SIG-M5 (cell line): Measurements from ENCODE around the gene GABARAP.

ENCODE experiments used
- DNase-seq: peaks from one replicate; lab custom pipeline; 2025; lab: John Stamatoyannopoulos, UW

GABARAP gene

DNA sequence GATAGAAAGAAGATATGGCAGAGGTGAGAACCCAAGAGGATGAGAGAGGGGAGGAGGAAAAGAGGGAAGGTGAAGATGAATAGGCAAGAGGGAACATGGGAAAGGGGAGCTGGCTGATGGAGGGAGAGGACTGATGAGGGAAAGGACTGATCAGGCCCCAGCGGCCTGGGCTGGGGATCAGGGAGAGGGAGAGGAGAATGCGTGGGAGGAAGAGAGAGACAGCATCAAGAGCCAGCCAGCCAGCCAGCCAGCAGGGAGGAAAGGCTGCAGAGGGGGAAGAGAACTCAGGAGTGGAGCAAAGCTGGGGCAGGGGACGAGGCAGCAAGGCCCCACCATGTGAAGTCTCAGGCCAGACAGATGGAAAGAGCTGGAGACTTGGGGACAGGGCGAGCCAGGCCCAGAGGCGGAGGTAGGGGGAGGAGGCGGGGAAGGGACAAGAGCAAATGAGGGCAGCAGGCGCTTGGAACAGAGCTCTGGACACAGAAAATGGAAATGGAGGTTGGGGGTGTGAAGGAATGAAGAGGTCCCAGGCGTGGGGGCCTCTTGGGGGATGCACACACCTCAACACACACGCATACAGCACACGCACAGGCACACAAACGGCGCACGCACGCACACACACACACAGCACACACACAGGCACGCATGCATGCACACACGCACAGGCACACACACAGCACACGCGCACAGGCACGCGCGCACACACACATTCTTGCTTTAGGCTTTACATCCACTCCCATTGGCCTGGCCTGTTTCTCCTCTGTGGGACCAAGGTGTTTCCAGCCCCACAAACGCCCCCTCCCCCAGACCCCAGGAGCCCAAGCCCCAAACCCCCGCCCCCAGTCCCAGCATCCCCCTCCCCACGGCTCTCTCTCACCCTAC, 34.9 kb downstream of the GABARAP start:
- DNase-seq = no peak

DNA sequence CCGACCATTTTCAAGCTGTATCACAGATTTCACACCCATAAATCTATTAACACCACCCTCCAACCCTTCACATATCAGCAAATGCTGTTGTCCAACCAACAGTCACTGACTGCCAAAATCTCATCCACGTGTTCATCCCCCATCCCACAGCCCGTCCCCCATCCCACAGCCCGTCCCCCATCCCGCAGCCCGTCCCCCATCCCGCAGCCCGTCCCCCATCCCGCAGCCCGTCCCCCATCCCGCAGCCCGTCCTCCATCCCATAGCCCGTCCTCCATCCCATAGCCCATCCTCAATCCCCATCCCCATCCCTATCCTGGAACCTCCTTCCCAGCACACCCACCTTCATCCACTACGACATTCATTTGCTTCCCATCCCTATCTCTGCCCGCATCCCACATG, 36.7 kb downstream of the GABARAP start:
- DNase-seq = no peak

DNA sequence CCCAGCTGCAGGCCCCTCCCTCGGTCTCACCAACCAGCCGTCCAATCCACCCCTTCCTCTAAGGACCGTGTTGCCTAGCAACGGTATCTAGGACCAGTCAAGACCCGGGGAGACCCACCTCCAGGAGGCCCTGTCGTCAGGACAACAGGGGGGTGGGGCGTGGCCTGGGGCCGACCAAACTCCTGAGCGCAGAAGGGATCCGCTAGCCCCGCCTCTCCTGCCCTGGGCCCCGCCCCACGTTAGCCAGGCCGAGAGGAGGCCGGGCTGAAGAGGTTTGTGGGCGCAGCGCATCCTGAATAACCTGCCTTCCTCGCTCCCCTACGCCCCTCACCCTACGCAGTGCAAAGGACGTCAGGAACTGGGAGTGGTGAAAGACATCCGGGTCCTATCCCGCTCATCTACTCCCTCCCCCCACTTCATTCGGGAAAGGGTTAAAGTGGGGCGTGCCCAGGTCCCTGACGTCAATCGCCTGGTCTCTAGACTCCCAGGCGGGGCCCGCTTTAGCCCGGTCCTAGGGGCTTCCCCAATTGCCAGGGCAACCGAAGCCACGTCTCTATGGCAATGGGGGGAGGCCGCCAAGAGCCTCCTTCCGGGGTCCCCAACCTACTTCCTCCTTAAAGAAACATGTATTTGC, 37.3 kb downstream of the GABARAP start:
- no peak for DNase-seq

DNA sequence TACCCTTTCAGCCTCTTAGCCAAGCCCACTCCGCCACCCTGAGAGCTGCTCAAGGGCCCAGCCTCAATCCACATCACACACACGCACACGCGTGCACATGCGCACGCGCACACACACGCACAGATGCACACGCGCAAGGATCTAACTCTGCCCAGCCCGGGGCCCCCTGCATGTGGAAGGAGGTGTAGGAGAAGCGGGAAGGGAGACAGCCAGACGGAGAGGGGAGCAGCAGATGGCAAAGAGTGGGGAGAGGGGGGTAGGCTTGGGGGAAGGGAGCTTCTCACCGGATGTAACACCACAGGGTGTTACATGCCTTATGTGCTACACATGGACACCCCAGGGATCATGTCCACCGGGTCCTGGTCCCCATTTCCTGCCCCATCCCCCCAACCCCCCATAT, 37.9 kb downstream of the GABARAP start:
- no peak for DNase-seq

DNA sequence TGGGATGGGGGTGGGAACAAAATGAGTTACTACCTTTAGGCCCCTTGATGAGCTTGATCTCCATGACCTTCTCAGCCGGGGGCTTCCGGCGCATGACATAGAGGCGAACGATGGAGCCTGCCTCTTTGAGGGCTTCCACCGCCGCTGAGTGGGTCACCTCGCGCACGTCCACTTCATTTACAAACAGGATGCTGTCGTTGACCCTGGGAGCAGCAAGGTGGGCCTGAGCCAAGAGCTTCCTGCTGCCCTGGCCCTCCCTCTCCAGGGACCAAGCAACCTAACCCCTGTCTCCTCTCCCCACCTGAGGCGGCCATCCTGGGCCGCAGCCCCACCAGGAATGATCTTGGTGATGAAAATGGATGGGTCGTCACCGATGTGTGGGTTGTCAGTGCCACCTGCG, 38.9 kb downstream of the GABARAP start:
- DNase-seq = no peak

DNA sequence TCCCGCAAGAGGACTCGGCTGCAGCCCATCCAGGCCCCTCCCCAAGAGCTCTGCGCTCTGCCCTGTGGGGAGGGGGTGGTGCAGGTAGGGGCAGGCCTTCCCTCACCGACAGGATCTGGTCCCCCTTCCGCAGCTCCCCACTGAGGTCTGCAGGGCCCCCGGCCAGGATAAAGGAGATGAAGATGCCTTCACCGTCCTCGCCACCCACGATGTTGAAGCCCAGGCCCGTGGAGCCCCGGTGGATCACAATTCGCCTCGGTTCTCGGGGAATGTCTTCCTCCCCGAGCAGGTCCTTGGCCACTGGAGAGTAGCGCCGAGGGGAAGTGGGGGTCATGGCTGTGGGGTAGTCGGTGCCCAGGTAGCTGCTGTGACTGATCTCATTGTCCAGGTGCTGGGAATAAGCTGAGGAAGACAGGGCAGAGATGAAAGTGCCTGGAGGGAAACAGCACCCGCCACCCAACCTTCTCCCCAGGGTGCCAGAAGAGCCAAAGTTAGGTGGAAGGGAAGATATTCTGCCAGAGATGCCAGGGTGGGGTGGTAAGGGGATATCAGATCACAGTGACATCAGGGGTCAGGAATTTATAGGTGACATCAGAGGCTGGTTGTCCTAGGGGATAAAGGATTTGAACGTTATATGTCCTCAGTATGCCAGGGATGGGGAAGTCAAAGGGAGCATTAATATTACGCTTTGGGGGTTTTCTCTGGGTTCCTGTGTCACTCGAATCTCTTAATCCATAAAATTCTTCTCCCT, 45.4 kb downstream of the GABARAP start:
- no peak for DNase-seq

DNA sequence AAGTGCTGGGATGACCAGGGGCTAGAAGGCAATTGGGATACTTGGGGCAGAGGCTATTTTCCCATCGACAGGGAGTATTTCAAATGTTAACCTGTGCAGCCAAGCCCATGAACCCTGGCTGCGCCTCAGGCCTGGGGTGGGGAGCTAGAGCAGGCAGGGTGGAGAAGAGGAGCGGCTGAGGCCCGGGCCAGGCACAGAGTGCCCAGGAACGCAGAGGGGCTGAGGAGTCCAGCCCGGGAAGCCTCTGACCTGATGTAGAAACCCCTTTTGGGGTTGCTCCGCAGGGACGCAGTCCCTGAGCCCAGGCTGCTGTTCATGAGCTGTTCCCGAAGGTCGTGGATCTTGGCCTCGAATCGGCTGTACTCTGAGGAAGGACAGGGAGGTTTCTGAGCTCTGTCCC, 46.3 kb downstream of the GABARAP start:
- DNase-seq = no peak

DNA sequence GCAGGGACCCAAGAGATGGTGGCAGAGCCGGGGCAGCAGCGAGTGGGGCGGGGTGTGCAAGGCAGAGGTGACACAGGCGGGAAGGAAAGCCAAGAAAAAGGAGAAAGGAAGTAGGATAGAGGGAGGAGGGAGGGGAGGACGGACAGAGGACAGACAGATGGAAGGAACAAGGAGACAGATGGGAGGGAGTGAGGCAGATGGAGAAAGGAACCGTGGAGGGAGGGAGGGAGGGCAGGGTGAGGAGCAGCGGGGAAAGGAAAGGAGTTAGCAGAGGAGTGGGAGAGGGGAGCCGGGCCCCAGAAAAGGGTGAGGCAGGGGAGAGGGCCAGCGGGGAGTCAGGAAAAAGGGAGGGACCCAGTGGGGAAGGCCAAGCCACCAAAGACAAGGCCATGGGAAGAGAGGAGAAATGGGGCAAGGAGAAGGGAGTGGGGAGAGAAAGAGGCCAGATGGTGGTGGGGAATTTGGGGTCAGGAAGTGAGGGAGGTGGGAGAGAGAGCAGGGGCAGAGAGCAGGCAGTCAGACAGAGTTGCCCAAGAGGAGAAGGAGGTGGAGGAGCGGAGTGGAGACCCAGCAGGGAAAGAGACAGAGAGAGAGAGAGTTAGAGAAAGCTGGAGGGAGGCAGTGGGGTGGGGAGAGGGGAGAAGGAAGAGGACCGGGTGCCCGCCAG, 49.8 kb downstream of the GABARAP start:
- DNase-seq = no peak

DNA sequence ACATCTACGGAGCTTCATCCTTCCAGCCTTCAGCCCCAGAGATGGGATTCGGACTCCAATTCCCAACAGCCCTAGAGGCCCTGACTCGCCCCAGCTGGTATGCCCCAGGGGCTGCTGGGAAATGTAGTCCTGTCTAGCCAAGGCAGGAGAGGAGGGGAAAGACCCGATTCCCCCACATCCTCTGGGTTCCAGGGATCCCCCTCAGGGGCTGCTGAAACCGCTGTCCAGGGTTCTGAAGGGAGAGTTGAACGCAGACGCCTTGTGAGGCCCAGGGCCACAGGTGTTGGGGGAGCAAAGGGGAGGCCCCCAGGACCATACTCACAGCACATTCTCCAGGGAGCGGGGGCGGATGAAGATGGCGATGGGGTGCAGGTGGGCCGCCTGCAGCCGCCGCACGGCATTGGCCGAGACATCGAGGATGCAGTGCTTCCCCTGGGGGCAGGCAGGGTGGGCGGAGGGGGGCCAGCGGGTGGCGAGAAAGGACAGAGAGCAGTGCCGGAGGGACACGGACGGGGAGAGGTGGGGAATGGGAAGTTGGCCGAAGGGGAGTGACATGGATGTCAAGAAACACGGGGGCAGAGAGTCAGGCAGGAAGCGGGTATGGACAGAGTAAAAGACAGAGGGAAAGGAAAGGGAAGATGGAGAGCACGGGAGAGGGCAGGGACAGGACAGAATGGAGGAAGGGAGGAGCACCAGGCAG, 50.5 kb downstream of the GABARAP start:
- no peak for DNase-seq

DNA sequence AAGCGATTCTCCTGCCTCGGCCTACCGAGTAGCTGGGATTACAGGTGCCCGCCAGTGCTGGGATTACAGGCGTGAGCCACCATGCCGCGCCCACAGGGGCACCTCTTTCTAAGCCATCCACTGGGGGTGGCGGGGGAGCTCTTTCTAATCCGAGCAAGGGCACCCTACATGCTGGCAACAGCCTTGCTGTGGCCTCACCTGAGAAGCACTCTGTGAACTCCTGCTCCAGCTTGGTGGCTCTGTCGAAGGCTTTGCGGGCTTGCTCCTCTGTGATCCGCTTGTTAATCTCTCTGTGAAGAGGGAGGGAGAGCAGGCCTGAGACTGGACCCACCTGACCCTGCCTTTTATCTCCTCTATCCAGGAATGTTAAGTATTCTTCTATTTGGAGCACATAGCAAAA, 51.2 kb downstream of the GABARAP start:
- DNase-seq = no peak

DNA sequence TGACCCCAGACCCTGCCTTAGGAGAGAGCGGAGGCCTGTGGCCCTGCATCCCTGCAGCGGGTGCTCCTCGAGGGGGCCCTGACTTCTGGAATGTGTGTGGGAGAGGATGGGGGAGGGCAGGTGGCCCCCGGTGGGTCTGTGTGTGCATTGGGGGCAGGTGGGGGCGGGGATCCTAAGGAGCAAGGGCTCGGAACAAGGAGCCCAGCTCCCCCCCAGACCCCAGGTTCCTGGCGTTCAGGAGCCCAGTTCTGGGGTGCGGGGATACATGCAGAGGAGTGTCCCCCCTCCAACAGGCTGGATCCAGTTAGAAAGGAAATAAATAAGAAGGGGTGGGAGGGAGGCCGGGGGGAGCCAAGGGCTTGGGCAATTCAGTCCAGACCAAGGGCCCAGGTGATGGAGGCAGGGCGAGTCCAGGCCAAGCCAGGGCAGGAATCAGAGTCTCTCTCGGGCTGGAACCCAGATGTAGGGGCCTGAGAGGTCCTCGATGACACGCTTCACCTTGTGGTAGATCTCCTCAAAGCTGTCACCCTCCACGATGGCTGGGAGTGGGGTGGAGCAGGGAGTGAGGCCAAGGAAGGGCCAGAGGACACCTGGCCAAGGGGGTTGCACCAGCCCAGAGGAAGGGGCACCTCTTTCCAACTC, 51.9 kb downstream of the GABARAP start:
- no peak for DNase-seq
